ENCODE data around the gene ATP5PB.

DNA sequence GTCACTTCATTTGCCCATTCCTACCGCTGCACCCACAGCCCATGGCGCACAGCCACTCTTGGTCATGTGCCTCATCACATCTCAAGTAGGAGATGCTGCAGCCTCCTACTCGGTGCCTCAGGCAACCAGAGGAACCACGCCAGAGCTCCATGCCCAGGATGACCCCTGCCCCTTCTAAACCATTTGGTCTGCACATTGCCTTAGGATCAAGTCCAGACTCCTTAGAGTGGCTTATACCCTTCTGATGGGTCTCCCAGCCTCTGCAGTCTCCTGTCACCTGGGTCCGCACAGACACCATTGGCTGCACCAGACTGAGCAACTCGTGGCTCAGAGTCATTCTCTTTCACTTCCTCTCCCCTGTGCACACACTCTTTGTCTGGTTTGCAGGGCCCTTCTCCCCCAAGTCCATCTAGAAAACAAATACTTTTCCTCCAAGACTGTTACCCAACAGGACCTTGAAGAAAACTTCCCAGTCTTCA, 56.4 kb downstream of the ATP5PB start:
- no peak for TF ChIP-seq EZH2 (IDR thresholded peaks at IDR 0.05)
- TF ChIP-seq FOXP2 (optimal IDR thresholded peaks at IDR 0.05; ENCODE audit: control extremely low read depth, extremely low read length, insufficient read depth): no peak
- no peak for TF ChIP-seq POLR2AphosphoS5 (IDR thresholded peaks at IDR 0.05; ENCODE audit: borderline replicate concordance, low read depth, low read length)

Measured in SK-N-MC (cell line).